T-helper 22 cell (primary cell): Measurements from ENCODE around the gene SH3D21.

Experiments
- DNase-seq: peaks from one replicate; pipeline ENCODE4 v3.0.0-alpha.2; 2020; ENCODE audit warnings: low read depth

The SH3D21 gene

DNA sequence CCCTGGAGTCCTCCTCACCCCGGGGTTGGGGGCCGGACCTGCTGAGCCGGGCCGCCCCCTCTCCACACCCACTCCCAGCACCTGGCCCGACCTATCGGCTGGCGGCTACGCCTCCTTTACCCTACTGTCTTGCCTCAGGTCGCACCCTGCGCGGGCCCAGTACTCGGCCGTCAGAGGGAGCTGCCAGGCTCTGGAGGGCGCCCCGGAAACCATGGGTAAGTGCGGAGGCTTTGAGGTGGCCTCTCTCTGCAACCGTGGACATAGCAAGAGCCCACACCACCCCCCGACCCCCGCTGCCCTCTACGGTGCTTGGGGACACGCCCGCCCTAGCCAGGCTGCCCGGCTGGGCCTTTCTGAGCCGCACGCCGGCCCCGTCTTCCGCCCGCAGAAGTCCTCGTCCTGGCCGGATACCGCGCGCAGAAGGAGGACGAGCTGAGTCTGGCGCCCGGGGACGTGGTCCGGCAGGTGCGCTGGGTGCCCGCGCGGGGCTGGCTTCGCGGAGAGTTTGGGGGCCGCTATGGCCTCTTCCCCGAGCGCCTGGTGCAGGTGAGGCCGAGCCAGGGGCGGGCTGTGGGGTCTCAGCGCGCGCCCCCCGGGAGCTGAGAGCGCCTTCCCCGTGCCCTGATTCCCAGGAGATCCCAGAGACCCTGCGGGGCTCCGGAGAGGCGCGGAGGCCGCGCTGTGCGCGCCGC lies at the start of gene SH3D21:
Gene SH3D21, plus strand, starts transcription at position 159 of the 692 bp plus-strand sequence. Its CDS starts 53 bp downstream, at position 212.
- peak; percentile 35 for DNase-seq

GRCh38 chr1:36256558-36257374 lies 49.4 kb upstream of the SH3D21 start:
- no peak for DNase-seq

DNA sequence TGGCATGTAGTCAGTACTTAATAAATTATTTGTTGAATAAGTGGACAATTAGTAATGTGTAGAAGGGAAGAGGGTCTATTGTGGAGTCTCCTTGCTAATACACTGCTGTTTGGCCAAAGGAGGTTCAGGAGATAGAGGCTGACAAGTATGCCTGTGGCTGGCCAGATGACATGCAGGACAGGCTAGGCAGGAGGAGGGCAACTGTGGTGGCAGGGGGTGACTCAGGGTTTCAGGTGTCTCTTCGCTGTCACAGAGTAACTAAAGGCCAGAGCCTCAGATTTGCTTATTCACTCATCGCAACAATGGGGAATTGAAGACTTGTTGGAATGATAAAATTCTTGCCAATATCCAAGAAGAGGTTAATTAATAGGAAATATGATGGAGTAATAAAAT lies 48.8 kb upstream of the SH3D21 start:
- DNase-seq: no peak

GRCh38 chr1:36258960-36259344 lies 47.2 kb upstream of the SH3D21 start:
- no peak for DNase-seq

DNA sequence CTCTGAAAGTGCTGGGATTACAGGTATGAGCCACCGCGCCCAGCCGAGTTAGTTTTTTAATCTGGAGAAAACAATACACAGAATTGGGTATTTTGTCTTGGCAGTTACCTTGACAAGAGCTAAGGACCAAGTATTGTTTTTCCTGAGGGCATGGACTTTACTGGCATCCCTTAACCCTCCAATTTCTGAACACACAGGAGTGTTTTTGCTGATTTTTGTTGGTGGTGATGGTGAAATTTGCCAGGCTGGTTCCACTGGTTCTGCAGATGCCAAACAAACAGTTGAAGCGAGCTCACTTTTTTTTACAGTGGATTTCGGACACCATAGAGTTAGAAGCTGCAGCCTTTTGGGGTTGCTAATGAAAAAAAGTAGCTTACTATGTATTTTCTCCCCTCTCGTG lies 37.2 kb upstream of the SH3D21 start:
- no peak for DNase-seq

DNA sequence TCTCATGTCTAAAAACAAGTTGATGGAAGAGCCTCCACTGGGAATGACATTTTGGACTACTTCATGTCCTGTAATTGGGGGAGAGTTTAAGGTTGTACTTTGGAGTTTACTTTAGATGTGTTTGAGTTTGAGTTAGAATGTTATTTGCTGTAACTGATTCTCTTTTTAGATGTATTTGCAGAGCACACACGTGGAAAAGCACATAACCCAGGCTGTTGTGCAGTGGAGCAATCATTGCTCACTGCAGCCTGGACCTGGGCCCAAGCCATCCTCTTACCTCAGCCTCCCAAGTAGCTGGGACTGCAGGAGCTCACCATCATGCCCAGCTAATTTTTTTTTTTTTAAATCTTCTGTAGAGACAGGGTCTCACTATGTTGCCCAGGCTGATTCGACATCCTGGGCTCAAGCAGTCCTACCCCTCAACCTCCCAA lies 36.7 kb upstream of the SH3D21 start:
- DNase-seq: no peak

GRCh38 chr1:36273024-36273423 lies 33.1 kb upstream of the SH3D21 start:
- DNase-seq: no peak

DNA sequence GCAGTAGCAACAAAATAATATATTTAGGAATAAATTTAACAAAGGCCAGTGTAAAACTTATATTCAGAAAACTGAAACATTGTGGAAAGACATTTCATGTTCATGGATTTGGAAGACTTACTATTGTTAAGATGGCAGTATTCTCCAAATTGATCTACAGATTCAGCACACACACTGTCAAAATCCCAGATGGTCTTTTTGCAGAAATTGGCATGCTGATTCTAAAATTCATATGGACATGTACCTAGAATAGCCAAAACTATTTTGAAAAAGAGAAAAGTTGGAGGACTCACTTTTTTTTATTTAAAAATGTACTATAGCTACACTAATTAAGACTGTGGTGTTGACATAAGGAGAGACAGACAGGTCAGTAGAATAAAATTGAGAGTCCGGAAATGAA lies 32.0 kb upstream of the SH3D21 start:
- DNase-seq: no peak

DNA sequence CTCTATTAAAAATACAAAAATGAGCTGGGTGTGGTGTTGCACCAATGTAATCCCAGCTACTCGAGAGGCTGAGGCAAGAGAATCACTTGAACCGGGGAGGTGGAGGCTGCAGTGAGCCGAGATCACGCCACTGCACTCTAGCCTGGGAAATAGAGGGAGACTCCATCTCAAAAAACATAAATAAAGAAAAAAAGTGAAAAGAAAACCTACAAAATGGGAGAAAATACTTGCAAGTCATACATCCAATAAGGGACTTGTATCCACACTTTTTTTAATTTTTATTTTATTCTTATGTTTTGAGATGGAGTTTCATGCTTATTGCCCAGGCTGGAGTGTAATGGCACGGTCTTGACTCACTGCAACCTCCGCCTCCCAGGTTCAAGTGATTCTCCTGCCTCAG lies 29.5 kb upstream of the SH3D21 start:
- DNase-seq: no peak

GRCh38 chr1:36279110-36279788 lies 26.9 kb upstream of the SH3D21 start:
- DNase-seq: no peak

DNA sequence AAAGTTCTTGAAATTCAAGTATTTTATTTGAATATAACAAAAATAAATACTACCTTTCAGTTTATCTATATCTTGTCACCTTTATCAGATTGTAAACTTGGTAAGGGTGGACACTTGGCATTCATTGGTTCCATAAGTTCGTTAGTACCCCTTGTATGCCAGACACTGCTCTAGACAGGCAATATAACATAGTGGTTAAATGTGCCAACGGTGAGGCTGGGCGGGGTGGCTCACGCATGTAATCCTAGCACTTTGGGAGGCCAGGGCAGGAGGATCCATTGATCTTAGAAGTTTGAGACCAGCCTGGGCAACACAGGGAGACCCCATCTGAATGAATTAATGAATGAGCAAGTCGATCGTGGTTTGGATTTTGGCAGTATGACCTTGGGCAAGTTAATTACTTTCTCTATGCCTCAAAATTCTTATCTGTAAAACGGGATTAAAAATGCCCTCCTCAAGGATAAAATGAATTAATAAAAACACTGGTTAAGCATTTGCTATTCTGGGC lies 26.3 kb upstream of the SH3D21 start:
- no peak for DNase-seq

- DNase-seq: no peak
Observed at GRCh38 chr1:36284061-36284460, 22.1 kb upstream of the SH3D21 start.

DNA sequence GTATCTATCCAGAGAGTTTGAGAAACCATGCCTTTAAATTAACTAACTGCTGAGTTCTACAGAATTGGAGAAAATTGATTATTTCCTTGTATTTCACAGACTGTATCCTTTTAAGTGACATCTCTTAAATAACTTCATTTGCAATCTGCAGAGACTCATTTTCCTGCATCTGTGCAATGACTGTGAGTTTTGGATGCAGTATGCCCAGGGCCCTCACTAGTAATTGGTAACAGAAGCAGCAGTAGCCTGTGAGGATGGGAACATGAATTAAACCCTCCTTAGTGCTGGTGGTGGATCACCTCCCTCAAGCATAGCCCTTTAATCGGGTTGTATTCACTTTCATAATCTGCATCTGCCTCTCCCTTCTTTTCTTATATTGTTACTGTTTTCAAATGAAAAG lies 21.7 kb upstream of the SH3D21 start:
- DNase-seq: no peak

DNA sequence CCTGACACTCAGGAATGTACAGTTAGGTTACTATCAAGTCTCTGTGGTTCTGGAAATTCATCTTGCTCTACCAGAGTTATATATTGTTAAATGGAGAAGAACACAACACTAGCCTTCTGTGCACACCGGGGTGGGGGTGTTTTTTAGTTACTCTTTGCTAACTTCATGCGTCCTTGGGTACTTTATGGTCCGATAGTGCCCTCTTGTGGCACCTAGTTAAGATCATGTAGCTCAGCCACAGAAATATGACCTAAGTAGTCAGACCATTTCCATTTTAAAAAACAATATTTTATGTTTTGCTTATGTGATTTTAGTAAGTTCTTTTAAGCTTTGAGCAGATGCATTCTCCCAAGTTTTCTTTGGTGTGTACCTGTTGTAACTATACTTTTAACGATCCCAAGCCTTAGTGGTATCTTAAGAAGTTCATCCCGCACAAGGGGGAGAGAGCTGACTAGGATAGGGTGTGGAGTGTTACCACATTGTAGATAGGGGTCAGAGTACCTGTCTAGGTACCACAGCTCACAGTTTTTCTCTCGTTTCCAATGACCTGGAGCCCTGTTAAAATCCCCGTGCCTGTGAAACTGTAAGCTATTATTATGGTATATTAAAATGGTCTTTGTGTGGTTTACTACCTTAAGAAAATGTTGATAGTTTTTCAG lies 20.6 kb upstream of the SH3D21 start:
- DNase-seq: peak; percentile 38

DNA sequence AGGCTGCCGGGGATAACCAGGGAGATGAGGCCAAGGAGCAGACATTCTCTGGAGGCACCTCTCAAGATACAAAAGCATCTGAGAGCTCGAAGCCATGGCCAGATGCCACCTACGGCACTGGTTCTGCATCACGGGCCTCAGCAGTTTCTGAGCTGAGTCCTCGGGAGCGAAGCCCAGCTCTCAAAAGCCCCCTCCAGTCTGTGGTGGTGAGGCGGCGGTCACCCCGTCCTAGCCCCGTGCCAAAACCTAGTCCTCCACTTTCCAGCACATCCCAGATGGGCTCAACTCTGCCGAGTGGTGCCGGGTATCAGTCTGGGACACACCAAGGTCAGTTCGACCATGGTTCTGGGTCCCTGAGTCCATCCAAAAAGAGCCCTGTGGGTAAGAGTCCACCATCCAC lies 19.4 kb upstream of the SH3D21 start:
- DNase-seq: no peak

GRCh38 chr1:36287595-36287994 lies 18.6 kb upstream of the SH3D21 start:
- no peak for DNase-seq

DNA sequence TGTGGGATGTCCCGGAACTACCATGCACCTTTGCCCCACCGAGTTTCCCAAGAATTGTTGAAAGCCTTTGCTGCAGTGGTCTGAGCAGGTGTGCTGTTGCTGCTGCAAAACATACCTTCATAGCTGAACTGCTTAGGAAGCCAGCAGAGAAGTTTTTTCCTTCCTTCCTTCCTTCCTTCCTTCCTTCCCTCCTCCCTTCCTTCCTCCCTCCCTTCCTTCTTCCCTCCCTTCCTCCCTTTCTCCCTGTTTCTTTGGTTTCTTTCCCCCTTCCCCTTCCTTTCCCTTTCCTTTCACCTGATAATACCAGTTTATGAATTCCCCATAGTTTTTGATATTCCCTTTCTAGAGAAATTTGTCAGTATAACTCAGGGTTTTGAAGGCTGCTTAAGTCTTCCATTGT lies 10.8 kb upstream of the SH3D21 start:
- DNase-seq: no peak

GRCh38 chr1:36297062-36297461 lies 9.1 kb upstream of the SH3D21 start:
- no peak for DNase-seq

- no peak for DNase-seq
Observed at GRCh38 chr1:36298640-36299039, 7.5 kb upstream of the SH3D21 start.

DNA sequence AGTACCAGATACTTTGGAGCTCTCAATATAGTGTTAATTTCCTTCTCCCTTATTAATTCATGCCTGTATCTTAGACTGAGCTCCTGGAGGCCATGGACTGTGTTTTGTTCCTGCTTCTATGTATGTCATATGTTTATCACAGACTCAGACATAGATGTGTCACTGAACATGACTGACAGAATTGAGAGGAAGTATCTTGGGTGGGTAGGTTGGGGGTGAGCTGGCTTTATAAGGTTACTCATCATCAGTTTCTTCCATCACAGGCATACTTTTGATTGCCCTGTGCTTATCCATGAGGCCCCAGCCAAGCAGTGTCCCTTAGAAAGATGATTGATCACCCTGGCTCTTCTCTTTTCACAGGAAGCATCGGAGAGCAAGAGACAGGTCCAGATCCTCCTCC lies 5.6 kb upstream of the SH3D21 start:
- DNase-seq: no peak

GRCh38 chr1:36301220-36301619 lies 4.9 kb upstream of the SH3D21 start:
- DNase-seq: no peak

- no peak for DNase-seq
Observed at GRCh38 chr1:36303244-36303643, 2.9 kb upstream of the SH3D21 start.
